Gastrocnemius medialis (tissue), 4 donors: Measurements from ENCODE around the gene BMPR1A. TPM values are rescaled to one million over a fixed set of nuclear protein-coding genes. Genes with fewer than 3 reads are reported as not detected.

Experiments used
- ATAC-seq, 2 donors: fragments of 150-250 bp; one replicate each; pipeline ENCODE4 v1.9.1; 2016
- DNase-seq, 2 donors: peaks; one replicate each; pipeline ENCODE4 v3.0.0-alpha.2; 2019
- H3K27ac ChIP-seq, 4 donors: fragments of 200-600 bp; sonication (generic); 1 replicate in 1 of 4; 2 replicates in 3 of 4; pipeline ENCODE4 v1.5.1; 2016 to 2018; ENCODE audit warnings: mild to moderate bottlenecking in 2 of 4, moderate library complexity in 1 of 4
- H3K27me3 ChIP-seq, 3 donors: fragments of 200-600 bp; sonication (generic) in 2 of 3; 1 replicate in 1 of 3; 2 replicates in 2 of 3; pipeline versions ENCODE4 v1.5.1 to v1.6.0; 2016 to 2019; ENCODE audit warnings: mild to moderate bottlenecking in 1 of 3, moderate library complexity in 1 of 3
- H3K36me3 ChIP-seq, 2 donors: fragments of 200-600 bp; sonication (generic) in 1 of 2; one replicate each; pipeline ENCODE4 v1.5.1; 2017 to 2018
- H3K4me1 ChIP-seq, 2 donors: fragments of 200-600 bp; sonication (generic) in 1 of 2; one replicate each; pipeline ENCODE4 v1.5.1; 2016 to 2017; ENCODE audit warnings: mild to moderate bottlenecking in 2 of 2
- H3K4me3 ChIP-seq, 4 donors: fragments of 200-600 bp; sonication (generic) in 3 of 4; 1 replicate in 1 of 4; 2 replicates in 3 of 4; pipeline ENCODE4 v1.5.1; 2016 to 2019; ENCODE audit warnings: mild to moderate bottlenecking in 2 of 4
- H3K9me3 ChIP-seq, 3 donors: fragments of 200-600 bp; sonication (generic) in 2 of 3; 1 replicate in 1 of 3; 2 replicates in 2 of 3; pipeline ENCODE4 v1.5.1; 2016 to 2019
- POLR2A ChIP-seq, 2 donors: fragments of 450-650 bp; IDR thresholded peaks; one replicate each; pipeline ENCODE4 v1.6.1; 2017; ENCODE audit warnings: antibody characterized with exemption in 2 of 2, mild to moderate bottlenecking in 2 of 2, moderate library complexity in 2 of 2
- in situ Hi-C, 4 donors: fragments of 200-750 bp; cut with MboI; loops; one replicate each; pipeline versions ENCODE4 v1.15.0 to v1.8.0; 2017; ENCODE audit warnings: low sequenced_read_pairs in 4 of 4
- intact Hi-C: fragments of 100-400 bp; cut with DNase I; formaldehyde crosslinking; loops from one replicate; pipeline ENCODE4 v1.15.1; 2023; ENCODE audit warnings: low total_unique reads
- total RNA-seq, 4 donors: library from RNA; depleted of rRNA; stranded (reverse); fragments of >200 nt; gene quantifications; one replicate each; pipeline versions ENCODE4 v1.1.0 to v1.2.3, GENCODE V29; 2016
- TF ChIP-seq, protein P1 (sequence below), 5 experiments: fragments of 450-650 bp in 3 of 5; fragments of 200-600 bp in 2 of 5; sonication (generic) in 2 of 5; IDR thresholded peaks in 4 of 5; conservative IDR thresholded peaks in 1 of 5; 1 replicate in 4 of 5; 2 replicates in 1 of 5; pipeline ENCODE4 v1.5.1; 2016 to 2019; ENCODE audit warnings: antibody characterized with exemption in 5 of 5, mild to moderate bottlenecking in 3 of 5, moderate library complexity in 3 of 5

The BMPR1A gene
- total RNA-seq, 4 donors from 2014 or later = 16.4 to 22.7 (median 18.0) TPM

DNA sequence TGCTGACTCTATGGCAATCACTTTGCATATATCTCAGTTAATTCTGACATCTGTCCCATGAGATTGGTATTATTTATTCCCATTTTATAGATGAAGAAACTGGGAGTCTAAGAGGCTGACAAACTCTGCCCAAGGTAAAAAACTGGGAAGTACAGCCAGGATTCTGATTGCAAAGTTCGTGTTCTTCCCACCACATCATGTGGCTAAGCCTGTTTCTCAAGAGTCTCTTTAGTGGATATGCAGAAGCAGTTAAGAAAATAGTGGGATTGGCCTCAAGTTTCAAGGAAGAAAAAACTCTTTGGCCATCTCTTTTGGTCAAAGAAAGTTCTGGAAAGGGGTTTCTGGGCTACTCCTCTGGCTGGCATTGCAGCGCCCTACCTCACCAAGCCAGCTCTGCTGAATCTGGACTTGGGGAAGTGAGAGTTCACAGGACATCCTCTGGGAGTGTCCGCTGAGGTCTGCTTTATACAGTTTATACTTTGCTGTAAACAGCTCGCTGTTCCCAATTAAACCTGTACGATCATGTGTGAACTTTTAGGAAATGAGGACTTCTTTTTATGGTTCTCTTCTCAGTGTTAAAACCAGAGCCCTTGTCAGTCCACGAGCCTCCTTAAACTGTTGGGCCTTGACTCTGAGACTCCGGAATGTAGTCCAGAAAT, 12.2 kb upstream of the BMPR1A start:
- no peak for DNase-seq
- intact Hi-C loops (no loop called here), in situ Hi-C loops (no loop called here)
- Histone ChIP-seq H3K4me3 (no peak overlapping the region), H3K27me3 (no peaks in the 10 kb centered on the region), H3K9me3 (no peaks in the 10 kb centered on the region), H3K4me1 (no peaks in the 10 kb centered on the region), H3K36me3 (no peaks in the 10 kb centered on the region), H3K27ac (peak overlapping the region in 3 of 4 donors; percentile 1 to 42 (median 41))
- TF ChIP-seq POLR2A (IDR thresholded peaks at IDR 0.05) = no peak
- TF ChIP-seq, protein P1, sequence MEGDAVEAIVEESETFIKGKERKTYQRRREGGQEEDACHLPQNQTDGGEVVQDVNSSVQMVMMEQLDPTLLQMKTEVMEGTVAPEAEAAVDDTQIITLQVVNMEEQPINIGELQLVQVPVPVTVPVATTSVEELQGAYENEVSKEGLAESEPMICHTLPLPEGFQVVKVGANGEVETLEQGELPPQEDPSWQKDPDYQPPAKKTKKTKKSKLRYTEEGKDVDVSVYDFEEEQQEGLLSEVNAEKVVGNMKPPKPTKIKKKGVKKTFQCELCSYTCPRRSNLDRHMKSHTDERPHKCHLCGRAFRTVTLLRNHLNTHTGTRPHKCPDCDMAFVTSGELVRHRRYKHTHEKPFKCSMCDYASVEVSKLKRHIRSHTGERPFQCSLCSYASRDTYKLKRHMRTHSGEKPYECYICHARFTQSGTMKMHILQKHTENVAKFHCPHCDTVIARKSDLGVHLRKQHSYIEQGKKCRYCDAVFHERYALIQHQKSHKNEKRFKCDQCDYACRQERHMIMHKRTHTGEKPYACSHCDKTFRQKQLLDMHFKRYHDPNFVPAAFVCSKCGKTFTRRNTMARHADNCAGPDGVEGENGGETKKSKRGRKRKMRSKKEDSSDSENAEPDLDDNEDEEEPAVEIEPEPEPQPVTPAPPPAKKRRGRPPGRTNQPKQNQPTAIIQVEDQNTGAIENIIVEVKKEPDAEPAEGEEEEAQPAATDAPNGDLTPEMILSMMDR (IDR thresholded peaks at IDR 0.05 in 4 of 5, conservative IDR thresholded peaks at IDR 0.05 in 1 of 5) = no peak
- ATAC-seq = peak; percentile 43 to 49

DNA sequence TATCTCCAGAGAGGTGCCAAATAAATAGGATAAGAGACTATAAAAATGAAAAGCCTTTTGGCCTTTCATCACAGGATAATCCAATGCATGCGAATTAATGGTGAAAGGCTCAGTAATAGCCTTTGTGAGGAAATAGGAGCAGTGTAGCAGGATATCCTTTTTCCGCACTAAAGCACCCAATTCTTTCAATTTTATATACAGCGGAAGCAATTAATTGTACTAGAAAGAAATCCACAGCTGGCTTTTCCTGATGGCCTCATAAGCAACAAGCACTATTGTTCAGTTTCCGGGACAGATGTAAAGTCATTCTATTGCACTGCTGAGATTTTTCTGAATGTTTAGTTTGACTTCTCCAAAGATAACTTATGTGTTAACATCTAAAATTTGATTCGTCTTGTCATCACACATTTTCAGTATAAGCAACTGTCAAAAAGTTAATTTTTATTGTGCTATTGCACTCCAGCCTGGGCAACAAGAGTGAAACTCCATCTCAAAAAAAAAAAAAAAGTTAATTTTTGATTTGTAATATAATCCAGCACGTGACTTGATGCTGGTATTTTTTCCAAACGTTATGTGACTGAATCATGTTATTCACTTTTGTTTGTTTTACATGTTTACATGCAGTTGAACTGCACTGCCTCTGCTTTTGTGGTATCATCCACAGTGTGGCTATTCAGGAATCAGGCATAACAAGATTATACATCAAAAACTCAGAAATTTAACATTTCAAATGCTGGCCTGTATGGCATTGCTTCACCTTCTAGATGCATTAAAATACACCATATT, 8.4 kb upstream of the BMPR1A start:
- no peak overlapping the region for H3K27ac ChIP-seq
- H3K4me1 ChIP-seq = peaks cover 8% of the 10 kb centered on the region in 2 donors
- H3K4me3 ChIP-seq = no peak overlapping the region
- TF ChIP-seq, protein P1 (IDR thresholded peaks at IDR 0.05 in 4 of 5, conservative IDR thresholded peaks at IDR 0.05 in 1 of 5) = no peak
- no peak for TF ChIP-seq POLR2A (IDR thresholded peaks at IDR 0.05)
- ATAC-seq = no peak
- in situ Hi-C loops = no loop called here
- no peaks in the 10 kb centered on the region for H3K9me3 ChIP-seq
- no peaks in the 10 kb centered on the region for H3K27me3 ChIP-seq
- no peak for DNase-seq
- no peaks in the 10 kb centered on the region for H3K36me3 ChIP-seq
- intact Hi-C loops = no loop called here

DNA sequence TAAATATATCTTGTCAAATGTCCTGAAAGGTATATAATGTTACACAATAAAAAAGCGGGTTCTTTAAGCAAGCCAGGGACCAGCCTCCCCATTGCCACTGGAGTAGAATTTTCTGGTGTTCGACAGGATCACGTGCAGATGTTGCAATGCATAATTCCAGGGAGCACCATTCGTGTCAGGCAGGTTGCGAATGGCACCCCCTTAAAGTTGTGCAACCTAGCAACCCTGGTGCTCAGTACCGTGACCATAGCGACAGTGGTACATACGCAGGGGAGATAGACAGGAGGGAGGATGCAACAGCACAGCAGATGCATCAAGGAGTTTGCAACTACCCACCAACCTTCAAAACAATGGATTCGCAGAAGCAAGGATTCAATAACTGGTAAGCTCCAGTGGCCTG, 6.6 kb upstream of the BMPR1A start:
- TF ChIP-seq POLR2A (IDR thresholded peaks at IDR 0.05) = no peak
- TF ChIP-seq, protein P1 (IDR thresholded peaks at IDR 0.05 in 4 of 5, conservative IDR thresholded peaks at IDR 0.05 in 1 of 5) = no peak
- H3K4me1 ChIP-seq = peaks cover 26 to 27% of the 10 kb centered on the region in 2 donors
- H3K27ac ChIP-seq = no peak overlapping the region
- ATAC-seq = no peak
- no peak for DNase-seq
- in situ Hi-C loops (no loop called here), intact Hi-C loops (no loop called here)
- no peak overlapping the region for H3K4me3 ChIP-seq
- no peaks in the 10 kb centered on the region for H3K36me3 ChIP-seq
- no peaks in the 10 kb centered on the region for H3K27me3 ChIP-seq
- H3K9me3 ChIP-seq = no peaks in the 10 kb centered on the region

DNA sequence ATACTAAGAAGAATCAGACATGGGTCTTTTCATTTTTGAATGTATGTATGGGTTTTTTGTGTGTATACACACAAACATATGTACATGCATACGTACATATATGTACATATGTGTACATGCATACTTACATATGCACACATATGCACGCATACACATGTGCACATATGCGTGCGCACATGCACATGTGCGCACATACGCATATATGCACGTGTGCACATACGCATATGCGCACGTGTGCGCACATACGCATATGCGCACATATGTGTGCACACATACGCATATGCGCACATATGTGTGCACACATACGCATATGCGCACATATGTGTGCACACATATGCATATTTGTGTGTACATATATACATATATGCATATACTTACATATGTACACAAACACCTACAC, 4.9 kb upstream of the BMPR1A start:
- intact Hi-C loops = no loop called here
- no peak overlapping the region for H3K4me3 ChIP-seq
- no peak for ATAC-seq
- no peak for DNase-seq
- H3K36me3 ChIP-seq = no peaks in the 10 kb centered on the region
- TF ChIP-seq, protein P1 (IDR thresholded peaks at IDR 0.05 in 4 of 5, conservative IDR thresholded peaks at IDR 0.05 in 1 of 5) = no peak
- no peak for TF ChIP-seq POLR2A (IDR thresholded peaks at IDR 0.05)
- no peaks in the 10 kb centered on the region for H3K9me3 ChIP-seq
- peak overlapping the region in 1 of 4 donors; percentile 7 for H3K27ac ChIP-seq
- in situ Hi-C loops = no loop called here
- H3K27me3 ChIP-seq = no peaks in the 10 kb centered on the region
- H3K4me1 ChIP-seq = peaks cover 32 to 33% of the 10 kb centered on the region in 2 donors
